H1 (cell line): ENCODE data around the gene KCNMA1. TPM values are rescaled to one million over a fixed set of nuclear protein-coding genes. Genes with fewer than 3 reads are reported as not detected.

Experiments used
- CTBP2 ChIP-seq: IDR thresholded peaks from 2 replicates; pipeline ENCODE4 v1.7.0; 2011; ENCODE audit warnings: borderline replicate concordance, mild to moderate bottlenecking, moderate library complexity, mixed read lengths, low read length; ENCODE audit not compliant: insufficient read depth, insufficient read length
- FOSL1 ChIP-seq: IDR thresholded peaks from 2 replicates; pipeline ENCODE4 v1.6.1; 2011; ENCODE audit warnings: mild to moderate bottlenecking, low read depth, low read length, moderate library complexity; ENCODE audit not compliant: insufficient read depth
- HDAC6 ChIP-seq: IDR thresholded peaks from one replicate; pipeline ENCODE4 v1.7.1; 2012; ENCODE audit warnings: low read depth, mild to moderate bottlenecking, inconsistent platforms, low read length, moderate library complexity
- PHF8 ChIP-seq: fragments of 200-600 bp; sonication (generic); conservative IDR thresholded peaks from 2 replicates; pipeline ENCODE4 v1.7.1; 2012; ENCODE audit warnings: low read depth, mild to moderate bottlenecking, inconsistent platforms, low read length, moderate library complexity
- RFX5 ChIP-seq: IDR thresholded peaks from 2 replicates; pipeline ENCODE4 v1.6.1; 2011; ENCODE audit warnings: low read depth, low read length, improper control_type of control experiment, borderline replicate concordance
- SAP30 ChIP-seq: fragments of 300-600 bp; sonication (generic); IDR thresholded peaks from 2 replicates; pipeline ENCODE4 v1.7.1; 2012; ENCODE audit warnings: low read length, moderate library complexity, mild to moderate bottlenecking, inconsistent platforms; ENCODE audit not compliant: insufficient read depth, insufficient replicate concordance
- SIX5 ChIP-seq: IDR thresholded peaks from 2 replicates; pipeline ENCODE4 v1.6.1; 2011; ENCODE audit warnings: mild to moderate bottlenecking, low read depth, low read length
- SP2 ChIP-seq: IDR thresholded peaks from 2 replicates; pipeline ENCODE4 v1.6.1; 2012; ENCODE audit warnings: mild to moderate bottlenecking, low read length, inconsistent platforms
- polyA plus RNA-seq, 7 experiments: library from polyadenylated mRNA; depleted of rRNA in 3 of 7; stranded (reverse) in 5 of 7; unstranded in 2 of 7; fragments of >200 nt in 5 of 7; fragments of 200-250 nt in 2 of 7; gene quantifications; 1 replicate in 5 of 7; 2 replicates in 1 of 7; 4 replicates in 1 of 7; pipeline versions ENCODE4 v1.2.1 to v1.2.3, GENCODE V29; 2011 to 2013; ENCODE audit warnings: missing spikeins in 2 of 7, mixed read lengths in 2 of 7
- total RNA-seq: library from RNA; stranded (reverse); fragmentation: NEBNext Ultra II Directional; extraction: Animal tissue kit (Norgen Biotek cat#: 25700); gene quantifications from 2 replicates; pipeline ENCODE4 v1.2.1, GENCODE V29; 2021

The KCNMA1 gene
- total and polyA plus RNA-seq, 2 of the 8 experiments (the other 6 are each of a cell fraction or from before 2014, with no cell fraction given), result 10.2 to 11.1 TPM

DNA sequence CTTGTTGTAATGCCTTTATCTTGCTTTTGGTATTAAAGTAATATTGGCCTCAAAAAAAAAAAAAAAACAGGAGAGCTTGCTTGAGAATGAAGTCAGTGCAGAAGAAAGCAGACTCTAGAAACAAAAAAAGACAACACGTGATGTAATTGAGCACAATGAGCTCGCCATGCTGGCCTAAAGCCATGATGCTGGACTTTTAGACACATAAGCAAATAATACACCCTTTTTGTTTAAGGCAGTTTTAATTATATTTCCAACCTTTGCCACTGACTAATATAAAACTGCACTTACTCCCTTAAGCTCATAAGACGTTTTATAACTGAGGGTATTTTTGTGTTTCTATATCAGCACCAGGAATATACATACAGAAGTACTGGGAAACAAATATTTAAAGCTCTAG lies 798.3 kb downstream of the KCNMA1 start (continued):
- no peak for TF ChIP-seq FOSL1
- TF ChIP-seq RFX5, result no peak
- no peak for TF ChIP-seq SP2
- no peak for TF ChIP-seq PHF8
- no peak for TF ChIP-seq SIX5
- TF ChIP-seq CTBP2, result no peak
- no peak for TF ChIP-seq HDAC6
- TF ChIP-seq SAP30, result no peak
